MM.1S (cell line): ENCODE results near the gene TRAM2.

Source experiments
- DNase-seq: peaks from one replicate; pipeline ENCODE4 v3.0.0-alpha.2; 2015
- H2AFZ ChIP-seq: fragments of 300-600 bp; sonication (generic); 2 replicates; pipeline ENCODE4 v1.6.0; 2016; ENCODE audit warnings: antibody characterized with exemption, low read length
- H3F3A ChIP-seq: fragments of 300-600 bp; sonication (generic); 2 replicates; pipeline ENCODE4 v1.6.1; 2016; ENCODE audit warnings: mild to moderate bottlenecking, antibody characterized with exemption, low read length, moderate library complexity, mixed read lengths; ENCODE audit not compliant: insufficient read depth
- H3K27ac ChIP-seq: fragments of 300-600 bp; sonication (generic); 2 replicates; pipeline ENCODE4 v1.5.1; 2016; ENCODE audit warnings: mild to moderate bottlenecking, low read length
- H3K27me3 ChIP-seq: fragments of 300-600 bp; sonication (generic); replicated peaks from 2 replicates; pipeline ENCODE4 v1.6.0; 2016; ENCODE audit warnings: low read length; ENCODE audit not compliant: insufficient read depth
- H3K36me3 ChIP-seq: fragments of 300-600 bp; sonication (generic); replicated peaks from 2 replicates; pipeline ENCODE4 v1.6.1; 2016; ENCODE audit warnings: mild to moderate bottlenecking, low read length, mixed read lengths; ENCODE audit not compliant: insufficient read depth
- H3K4me1 ChIP-seq: fragments of 300-600 bp; sonication (generic); 2 replicates; pipeline ENCODE4 v1.6.1; 2016; ENCODE audit warnings: low read length, mixed read lengths
- H3K4me2 ChIP-seq: fragments of 300-600 bp; sonication (generic); 2 replicates; pipeline ENCODE4 v1.6.0; 2016; ENCODE audit warnings: low read depth, low read length
- H3K4me3 ChIP-seq: fragments of 300-600 bp; sonication (generic); 2 replicates; pipeline ENCODE4 v1.5.1; 2016; ENCODE audit warnings: low read length, mixed read lengths
- H3K79me2 ChIP-seq: fragments of 300-600 bp; sonication (generic); 2 replicates; pipeline ENCODE4 v1.6.1; 2016; ENCODE audit warnings: mixed run types, low read length, mixed read lengths
- H3K9ac ChIP-seq: fragments of 300-600 bp; sonication (generic); 2 replicates; pipeline ENCODE4 v1.6.1; 2016; ENCODE audit warnings: low read length, mixed read lengths
- H3K9me2 ChIP-seq: fragments of 300-600 bp; sonication (generic); replicated peaks from 2 replicates; pipeline ENCODE4 v1.6.1; 2016; ENCODE audit warnings: mild to moderate bottlenecking, low read length, mixed read lengths; ENCODE audit not compliant: insufficient read depth
- H3K9me3 ChIP-seq: fragments of 300-600 bp; sonication (generic); replicated peaks from 2 replicates; pipeline ENCODE4 v1.6.1; 2016; ENCODE audit warnings: mild to moderate bottlenecking, low read length, mixed read lengths; ENCODE audit not compliant: insufficient read depth
- H4K20me1 ChIP-seq: fragments of 300-600 bp; sonication (generic); 2 replicates; pipeline ENCODE4 v1.6.1; 2016; ENCODE audit warnings: mild to moderate bottlenecking, low read length, moderate library complexity, mixed read lengths; ENCODE audit not compliant: insufficient read depth
- CTCF ChIP-seq: fragments of 300-600 bp; sonication (generic); IDR thresholded peaks from 2 replicates; pipeline ENCODE4 v1.5.1; 2016; ENCODE audit warnings: antibody characterized with exemption, low read length, mixed read lengths
- EZH2 ChIP-seq: fragments of 300-600 bp; sonication (generic); optimal IDR thresholded peaks from 2 replicates; pipeline ENCODE3; 2017; ENCODE audit warnings: low read depth, mild to moderate bottlenecking, antibody characterized with exemption, low read length, mixed read lengths
- EZH2phosphoT487 ChIP-seq: fragments of 300-600 bp; sonication (generic); IDR thresholded peaks from 2 replicates; pipeline ENCODE4 v1.6.1; 2018; ENCODE audit warnings: antibody characterized with exemption, low read length

The TRAM2 gene

GRCh38 chr6:52579006-52579660, 2.3 kb upstream of the TRAM2 start:
- Histone ChIP-seq H3K9ac (no peak overlapping the region), H3K79me2 (peaks cover 26% of the 10 kb centered on the region), H3K9me2 (no peaks in the 10 kb centered on the region), H3K36me3 (no peaks in the 10 kb centered on the region), H3K27me3 (no peaks in the 10 kb centered on the region), H3K27ac (no peak overlapping the region), H4K20me1 (no peaks in the 10 kb centered on the region), H2AFZ (no peak overlapping the region), H3K4me3 (no peak overlapping the region), H3K9me3 (no peaks in the 10 kb centered on the region), H3F3A (peaks cover 27% of the 10 kb centered on the region), H3K4me2 (no peak overlapping the region), H3K4me1 (peaks cover 4% of the 10 kb centered on the region; the same call in 1 of the 2 replicates)
- no peak for DNase-seq
- TF ChIP-seq CTCF (no peak), EZH2phosphoT487 (no peak), EZH2 (no peak)

- H3F3A ChIP-seq, result peaks cover 38% of the 10 kb centered on the region
- peaks cover 39% of the 10 kb centered on the region for H3K79me2 ChIP-seq
- H4K20me1 ChIP-seq, result no peaks in the 10 kb centered on the region
- no peaks in the 10 kb centered on the region for H3K27me3 ChIP-seq
- H3K9me3 ChIP-seq, result no peaks in the 10 kb centered on the region
- no peaks in the 10 kb centered on the region for H3K9me2 ChIP-seq
- peak overlapping the region; percentile 58 for H3K4me2 ChIP-seq
- DNase-seq, result no peak
- TF ChIP-seq CTCF, result no peak
- no peak for TF ChIP-seq EZH2phosphoT487
- TF ChIP-seq EZH2, result no peak
- H3K36me3 ChIP-seq, result no peaks in the 10 kb centered on the region
- no peak overlapping the region for H2AFZ ChIP-seq
- H3K4me1 ChIP-seq, result peaks cover 6% of the 10 kb centered on the region; the same call in 1 of the 2 replicates
- H3K27ac ChIP-seq, result peak overlapping the region; percentile 86; the same call in 1 of the 2 replicates
- H3K9ac ChIP-seq, result peak overlapping the region; percentile 89
- H3K4me3 ChIP-seq, result peak overlapping the region; percentile 67
Measured at GRCh38 chr6:52577778-52578463, 1.1 kb upstream of the TRAM2 start.

GRCh38 chr6:52576392-52577021, 353 bp downstream of the TRAM2 start:
- 0 out of 2 replicates have a peak, but pooled peaks cover 5% of the 10 kb centered on the region for H3K36me3 ChIP-seq
- 0 out of 2 replicates have a peak, but pooled peaks cover 3% of the 10 kb centered on the region for H4K20me1 ChIP-seq
- H3F3A ChIP-seq, result peaks cover 50% of the 10 kb centered on the region
- peaks cover 53% of the 10 kb centered on the region for H3K79me2 ChIP-seq
- H3K27ac ChIP-seq, result peak overlapping the region; percentile 90
- peak overlapping the region; percentile 97 for H3K4me2 ChIP-seq
- H3K9ac ChIP-seq, result peak overlapping the region; percentile 95
- no peaks in the 10 kb centered on the region for H3K27me3 ChIP-seq
- no peaks in the 10 kb centered on the region for H3K9me3 ChIP-seq
- H3K4me3 ChIP-seq, result peak overlapping the region; percentile 88
- H3K4me1 ChIP-seq, result peaks cover 19% of the 10 kb centered on the region
- no peaks in the 10 kb centered on the region for H3K9me2 ChIP-seq
- H2AFZ ChIP-seq, result no peak overlapping the region
- TF ChIP-seq CTCF, result peak; percentile 71
- TF ChIP-seq EZH2phosphoT487, result no peak
- TF ChIP-seq EZH2, result no peak
- peak; percentile 84 for DNase-seq
